ENCODE measurements around the gene MAP3K19. TPM values are rescaled to one million over a fixed set of nuclear protein-coding genes. Genes with fewer than 3 reads are reported as not detected.
"Not testable (repeated sequence)": the region's sequence is repeated elsewhere in the genome, so short reads cannot be mapped to it uniquely, and the experiment has no call there.

Gene MAP3K19
- polyA plus RNA-seq, 1 experiment, result not detected

- Histone ChIP-seq H3K9me3 (ENCODE audit: control insufficient read depth, insufficient read depth, low read length) (peaks cover 2% of the 10 kb centered on the region; the same call in 1 of the 2 replicates), H3K27me3 (ENCODE audit: control insufficient read depth, insufficient read depth, low read length) (peaks cover 8% of the 10 kb centered on the region), H3K27ac (ENCODE audit: low read depth, low read length) (no peak overlapping the region), H3K4me3 (ENCODE audit: low read depth, low read length) (no peak overlapping the region)
- ChIA-PET POLR2A (no interaction called here), CTCF (interaction anchor here (1.4 kb wide), 1 partner anchor 14 kb away, joined by 7 read pairs; no protein-coding TSS in a partner anchor)
- DNase-seq (ENCODE audit: low read depth, low spot score), result no peak
- TF ChIP-seq CTCF (IDR thresholded peaks at IDR 0.05; ENCODE audit: low read depth, low read length), result no peak
These were observed 71.8 kb downstream of the MAP3K19 start for GRCh38 chr2:134975281-134976009.

- Histone ChIP-seq H3K4me3 (ENCODE audit: low read depth, low read length) (no peak overlapping the region), H3K9me3 (ENCODE audit: control insufficient read depth, insufficient read depth, low read length) (peaks cover 7% of the 10 kb centered on the region), H3K27me3 (ENCODE audit: control insufficient read depth, insufficient read depth, low read length) (peaks cover 3% of the 10 kb centered on the region), H3K27ac (ENCODE audit: low read depth, low read length) (no peak overlapping the region)
- TF ChIP-seq CTCF (IDR thresholded peaks at IDR 0.05; ENCODE audit: low read depth, low read length), result no peak
- no peak for DNase-seq (ENCODE audit: low read depth, low spot score)
- ChIA-PET POLR2A (no interaction called here), CTCF (interaction anchor here (1.4 kb wide), 1 partner anchor 16 kb away, joined by 7 read pairs; no protein-coding TSS in a partner anchor)
These were observed 73.8 kb downstream of the MAP3K19 start for GRCh38 chr2:134973241-134974138.

GRCh38 chr2:134967166-134967565 lies 80.1 kb downstream of the MAP3K19 start:
- CTCF ChIA-PET, POLR2A ChIA-PET: not testable (repeated sequence)

GRCh38 chr2:134957477-134957876 lies 89.8 kb downstream of the MAP3K19 start:
- no peaks in the 10 kb centered on the region for H3K9me3 ChIP-seq (ENCODE audit: control insufficient read depth, insufficient read depth, low read length)
- H3K27me3 ChIP-seq (ENCODE audit: control insufficient read depth, insufficient read depth, low read length), result no peaks in the 10 kb centered on the region
- H3K4me3 ChIP-seq (ENCODE audit: low read depth, low read length), result no peak overlapping the region
- ChIA-PET CTCF (interaction anchor here (1.3 kb wide), 1 partner anchor 32 kb away, joined by 3 read pairs; no protein-coding TSS in a partner anchor), POLR2A (no interaction called here)
- no peak for DNase-seq (ENCODE audit: low read depth, low spot score)
- no peak overlapping the region for H3K27ac ChIP-seq (ENCODE audit: low read depth, low read length)
- no peak for TF ChIP-seq CTCF (IDR thresholded peaks at IDR 0.05; ENCODE audit: low read depth, low read length)

More at GRCh38 chr2:134967166-134967565, 80.1 kb downstream of the MAP3K19 start:
- DNase-seq (ENCODE audit: low read depth, low spot score); H3K27ac ChIP-seq (ENCODE audit: low read depth, low read length); H3K27me3 ChIP-seq (ENCODE audit: control insufficient read depth, insufficient read depth, low read length); H3K9me3 ChIP-seq (ENCODE audit: control insufficient read depth, insufficient read depth, low read length); H3K4me3 ChIP-seq (ENCODE audit: low read depth, low read length): not testable (repeated sequence)

- CTCF ChIA-PET, result interaction anchor here (1.2 kb wide), 1 partner anchor 48 kb away, joined by 3 read pairs; no protein-coding TSS in a partner anchor
- TF ChIP-seq CTCF (IDR thresholded peaks at IDR 0.05; ENCODE audit: low read depth, low read length), result no peak
These were observed 91.5 kb downstream of the MAP3K19 start for GRCh38 chr2:134955744-134956143.

More at GRCh38 chr2:134955744-134956143, 91.5 kb downstream of the MAP3K19 start:
- DNase-seq (ENCODE audit: low read depth, low spot score), result no peak
- no peak overlapping the region for H3K27ac ChIP-seq (ENCODE audit: low read depth, low read length)
- H3K4me3 ChIP-seq (ENCODE audit: low read depth, low read length), result no peak overlapping the region
- POLR2A ChIA-PET, result no interaction called here
- no peaks in the 10 kb centered on the region for H3K27me3 ChIP-seq (ENCODE audit: control insufficient read depth, insufficient read depth, low read length)
- no peaks in the 10 kb centered on the region for H3K9me3 ChIP-seq (ENCODE audit: control insufficient read depth, insufficient read depth, low read length)
